A673 (cell line): ENCODE results near the gene PARD3. TPM values are rescaled to one million over a fixed set of nuclear protein-coding genes. Genes with fewer than 3 reads are reported as not detected.
A peak's percentile ranks its signal among the peaks of the same experiment; 100 is the strongest.

Experiments
- BruUV-seq: library from RNA; stranded (reverse); fragments of 400-500 nt; replicated peaks from 2 replicates; lab custom pipeline; 2021; lab: Mats Ljungman, UMichigan
- CTCF ChIA-PET: fragments of 300-600 bp; sonication (Branson Sonifier 250); formaldehyde crosslinking; loops from one replicate; lab custom pipeline; 2022; ENCODE audit warnings: antibody characterized with exemption; lab: Charles Lee
- POLR2A ChIA-PET: fragments of 300-600 bp; sonication (Branson Sonifier 250); formaldehyde crosslinking; loops from one replicate; lab custom pipeline; 2022; ENCODE audit warnings: antibody characterized with exemption; ENCODE audit not compliant: low non-redundant PET; lab: Charles Lee
- DNase-seq: peaks from one replicate; pipeline ENCODE4 v3.0.0-alpha.2; 2015; ENCODE audit warnings: low spot score
- H3K27ac ChIP-seq: fragments of 200-600 bp; sonication (generic); 2 replicates; pipeline ENCODE4 v1.5.1; 2016; ENCODE audit warnings: mixed run types, low read depth, mild to moderate bottlenecking, mixed read lengths, antibody characterized with exemption, low read length; ENCODE audit not compliant: poor library complexity, severe bottlenecking
- H3K27me3 ChIP-seq: fragments of 200-600 bp; sonication (generic); replicated peaks from 2 replicates; pipeline ENCODE4 v1.6.1; 2017; ENCODE audit warnings: mixed run types, low read depth, mild to moderate bottlenecking, mixed read lengths, antibody characterized with exemption, low read length; ENCODE audit not compliant: insufficient read depth, poor library complexity
- H3K36me3 ChIP-seq: fragments of 200-600 bp; sonication (generic); 2 replicates; pipeline ENCODE4 v1.6.1; 2016; ENCODE audit warnings: mixed run types, mild to moderate bottlenecking, mixed read lengths, antibody characterized with exemption, low read length; ENCODE audit not compliant: insufficient read depth, poor library complexity, severe bottlenecking
- H3K4me1 ChIP-seq: fragments of 200-600 bp; sonication (generic); 2 replicates; pipeline ENCODE4 v1.6.1; 2017; ENCODE audit warnings: mixed run types, mild to moderate bottlenecking, mixed read lengths, antibody characterized with exemption, low read length; ENCODE audit not compliant: insufficient read depth, poor library complexity, severe bottlenecking
- H3K4me3 ChIP-seq: fragments of 200-600 bp; sonication (generic); 2 replicates; pipeline ENCODE4 v1.5.1; 2016; ENCODE audit warnings: low read depth, mixed run types, mild to moderate bottlenecking, mixed read lengths, low read length; ENCODE audit not compliant: poor library complexity, severe bottlenecking
- H3K9me3 ChIP-seq: fragments of 200-600 bp; sonication (generic); 2 replicates; pipeline ENCODE4 v1.6.1; 2016; ENCODE audit warnings: mixed run types, low read depth, mild to moderate bottlenecking, mixed read lengths, antibody characterized with exemption, low read length; ENCODE audit not compliant: poor library complexity, severe bottlenecking
- CTCF ChIP-seq: fragments of 300-800, 200-600 bp; sonication (generic); conservative IDR thresholded peaks from 2 replicates; pipeline ENCODE4 v1.5.1; 2017; ENCODE audit warnings: low read depth, mild to moderate bottlenecking, antibody characterized with exemption, low read length, moderate library complexity, mixed read lengths
- EZH2 ChIP-seq: fragments of 200-600 bp; sonication (generic); IDR thresholded peaks from 2 replicates; pipeline ENCODE4 v1.6.1; 2017; ENCODE audit warnings: borderline replicate concordance, low read depth, mild to moderate bottlenecking, mixed read lengths, antibody characterized with exemption, low read length; ENCODE audit not compliant: poor library complexity, severe bottlenecking
- intact Hi-C: fragments of 100-400 bp; cut with micrococcal nuclease; formaldehyde crosslinking; loops from one replicate; pipeline ENCODE4 v1.10.0; 2022; ENCODE audit not compliant: unreplicated experiment
- total RNA-seq: library from RNA; stranded (reverse); gene quantifications from 2 replicates; pipeline ENCODE4 v1.2.3, GENCODE V29; 2021

PARD3 gene
- total RNA-seq, 1 experiment from 2014 or later: 28.0 TPM

DNA sequence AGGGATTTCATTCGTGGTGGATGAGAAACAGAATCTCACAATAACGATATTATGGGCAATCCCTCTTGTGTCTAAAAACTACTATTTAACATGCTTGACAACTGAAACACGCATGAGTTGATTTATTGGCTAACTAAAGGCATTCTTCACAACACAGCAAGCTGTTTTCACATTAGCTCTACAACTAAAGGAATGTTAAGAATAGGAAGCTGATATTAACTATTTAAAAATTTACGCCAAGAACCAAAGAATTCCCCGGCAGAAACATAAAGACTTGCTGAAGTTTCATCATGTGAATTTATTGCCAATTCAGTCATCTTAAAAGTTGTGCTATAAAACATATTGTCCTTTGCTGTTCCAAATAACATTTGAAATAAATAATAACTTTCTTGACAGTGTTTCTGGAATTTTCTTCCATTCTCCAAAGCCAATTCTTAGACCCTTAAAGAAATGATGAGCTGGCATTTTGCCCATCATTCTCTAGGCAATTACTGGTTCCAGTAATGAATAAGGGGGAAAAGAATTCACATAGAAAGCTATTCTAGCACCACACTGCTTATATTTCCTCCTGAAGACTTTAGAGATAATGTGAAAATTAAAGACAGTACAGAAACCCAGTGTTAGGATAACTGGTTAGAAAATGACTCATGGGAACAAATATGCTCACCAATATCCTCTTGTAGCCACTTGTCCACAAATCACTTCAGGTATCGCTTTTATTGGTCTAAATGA is 233.1 kb downstream of the PARD3 start:
- CTCF ChIA-PET: no interaction called here
- peak; percentile 81 for DNase-seq
- intact Hi-C loops: no loop called here
- TF ChIP-seq EZH2 (no peak), CTCF (no peak)
- no peaks in the 10 kb centered on the region for H3K9me3 ChIP-seq
- no TSS peak for BruUV-seq
- H3K27me3 ChIP-seq: no peaks in the 10 kb centered on the region
- peaks cover 53% of the 10 kb centered on the region for H3K4me1 ChIP-seq
- peak overlapping the region; percentile 5 for H3K4me3 ChIP-seq
- no peaks in the 10 kb centered on the region for H3K36me3 ChIP-seq
- H3K27ac ChIP-seq: peak overlapping the region; percentile 78
- POLR2A ChIA-PET: no interaction called here

DNA sequence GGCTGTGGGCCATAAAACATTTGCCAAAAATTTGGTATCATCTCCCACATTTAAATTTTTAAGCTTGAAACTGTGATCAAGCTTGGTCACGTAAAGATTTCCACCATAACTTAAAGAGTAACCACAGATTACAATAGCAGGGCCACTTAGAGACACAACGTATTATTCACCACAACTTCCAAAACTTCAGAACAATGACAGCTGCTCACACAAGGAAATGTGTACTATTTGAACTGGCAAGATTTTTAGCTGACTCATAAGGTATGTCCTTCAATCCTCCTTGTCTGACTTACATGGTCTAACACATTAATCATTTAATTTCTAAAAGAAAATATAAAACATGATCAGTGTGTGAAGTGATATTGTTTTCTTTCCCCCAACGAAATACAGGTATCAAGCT is 234.5 kb downstream of the PARD3 start:
- ChIA-PET CTCF (interaction anchor here (0.7 kb wide), 1 partner anchor 1572 kb away, joined by 3 read pairs; no protein-coding TSS in a partner anchor), POLR2A (interaction anchor here (0.6 kb wide), 1 partner anchor 204 kb away, joined by 3 read pairs; no protein-coding TSS in a partner anchor)
- Histone ChIP-seq H3K27ac (no peak overlapping the region), H3K27me3 (no peaks in the 10 kb centered on the region), H3K9me3 (no peaks in the 10 kb centered on the region), H3K4me1 (peaks cover 62% of the 10 kb centered on the region), H3K36me3 (no peaks in the 10 kb centered on the region), H3K4me3 (no peak overlapping the region)
- peak; percentile 52 for DNase-seq
- TF ChIP-seq CTCF (no peak), EZH2 (no peak)
- intact Hi-C loops: no loop called here
- BruUV-seq: no TSS peak

DNA sequence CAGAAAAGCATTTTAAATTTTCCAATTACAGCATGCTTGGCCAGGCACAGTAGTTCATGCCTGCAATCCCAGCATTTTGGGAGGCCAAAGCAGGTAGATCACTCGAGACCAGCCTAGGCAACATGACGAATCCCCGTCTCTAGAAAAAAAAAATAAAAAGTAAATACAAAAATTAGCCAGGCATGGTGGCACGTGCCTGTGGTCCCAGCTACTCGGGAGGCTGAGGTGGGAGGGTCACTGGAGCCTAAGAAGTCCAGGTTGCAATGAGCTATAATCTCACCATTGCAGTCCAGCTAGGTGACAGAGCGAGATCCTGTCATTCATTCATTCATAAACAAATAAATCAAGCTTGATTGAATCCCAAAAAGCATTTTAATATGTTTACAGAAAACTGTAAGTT is 234.9 kb downstream of the PARD3 start:
- peaks cover 64% of the 10 kb centered on the region for H3K4me1 ChIP-seq
- H3K27me3 ChIP-seq: no peaks in the 10 kb centered on the region
- no peak for TF ChIP-seq EZH2
- TF ChIP-seq CTCF: no peak
- H3K27ac ChIP-seq: no peak overlapping the region
- H3K36me3 ChIP-seq: no peaks in the 10 kb centered on the region
- H3K9me3 ChIP-seq: no peaks in the 10 kb centered on the region
- BruUV-seq: no TSS peak
- intact Hi-C loops: no loop called here
- DNase-seq: no peak
- no peak overlapping the region for H3K4me3 ChIP-seq
- POLR2A ChIA-PET: interaction anchor here (0.6 kb wide), 1 partner anchor 204 kb away, joined by 3 read pairs; no protein-coding TSS in a partner anchor
- CTCF ChIA-PET: interaction anchor here (0.7 kb wide), 1 partner anchor 1572 kb away, joined by 3 read pairs; no protein-coding TSS in a partner anchor
